ENCODE results near the gene KIAA0232.
A peak's percentile ranks its signal among the peaks of the same experiment; 100 is the strongest.

Gene KIAA0232

DNA sequence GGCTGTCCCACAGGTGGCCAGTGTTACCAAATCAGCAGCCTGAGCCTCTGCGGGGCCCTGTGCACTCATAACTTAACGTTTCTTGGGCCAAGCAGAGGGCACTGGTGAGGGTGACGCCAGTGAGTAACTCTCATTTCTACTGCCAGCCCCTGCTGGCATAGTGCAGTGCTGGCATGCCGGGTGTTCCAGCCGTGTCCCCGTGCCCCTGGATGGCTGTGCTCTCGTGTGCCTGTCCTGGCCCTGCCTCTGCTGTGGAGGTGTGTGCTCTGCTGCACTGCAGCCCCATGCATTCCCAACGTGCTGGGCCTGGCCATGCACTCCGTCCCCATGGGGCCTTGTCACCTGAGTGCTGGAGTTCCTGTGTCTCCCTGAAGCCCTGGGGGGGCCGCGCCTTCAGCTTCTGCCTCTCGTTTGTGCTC lies 141.8 kb downstream of the KIAA0232 start:
- Histone ChIP-seq H3K4me3 (no peak overlapping the region), H3K4me1 (peaks cover 0 to 11% (median 3%) of the 10 kb centered on the region in 4 donors), H3K27me3 (no peaks in the 10 kb centered on the region), H3K36me3 (peaks cover 17 to 30% (median 28%) of the 10 kb centered on the region in 3 donors), H3K9me3 (no peaks in the 10 kb centered on the region), H3K27ac (no peak overlapping the region)
- no peak for DNase-seq
- intact Hi-C loops (cut with DNase I; ENCODE audit: low total_unique reads), result no loop called here
- TF ChIP-seq, protein P1, sequence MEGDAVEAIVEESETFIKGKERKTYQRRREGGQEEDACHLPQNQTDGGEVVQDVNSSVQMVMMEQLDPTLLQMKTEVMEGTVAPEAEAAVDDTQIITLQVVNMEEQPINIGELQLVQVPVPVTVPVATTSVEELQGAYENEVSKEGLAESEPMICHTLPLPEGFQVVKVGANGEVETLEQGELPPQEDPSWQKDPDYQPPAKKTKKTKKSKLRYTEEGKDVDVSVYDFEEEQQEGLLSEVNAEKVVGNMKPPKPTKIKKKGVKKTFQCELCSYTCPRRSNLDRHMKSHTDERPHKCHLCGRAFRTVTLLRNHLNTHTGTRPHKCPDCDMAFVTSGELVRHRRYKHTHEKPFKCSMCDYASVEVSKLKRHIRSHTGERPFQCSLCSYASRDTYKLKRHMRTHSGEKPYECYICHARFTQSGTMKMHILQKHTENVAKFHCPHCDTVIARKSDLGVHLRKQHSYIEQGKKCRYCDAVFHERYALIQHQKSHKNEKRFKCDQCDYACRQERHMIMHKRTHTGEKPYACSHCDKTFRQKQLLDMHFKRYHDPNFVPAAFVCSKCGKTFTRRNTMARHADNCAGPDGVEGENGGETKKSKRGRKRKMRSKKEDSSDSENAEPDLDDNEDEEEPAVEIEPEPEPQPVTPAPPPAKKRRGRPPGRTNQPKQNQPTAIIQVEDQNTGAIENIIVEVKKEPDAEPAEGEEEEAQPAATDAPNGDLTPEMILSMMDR (IDR thresholded peaks at IDR 0.05), result no peak

DNA sequence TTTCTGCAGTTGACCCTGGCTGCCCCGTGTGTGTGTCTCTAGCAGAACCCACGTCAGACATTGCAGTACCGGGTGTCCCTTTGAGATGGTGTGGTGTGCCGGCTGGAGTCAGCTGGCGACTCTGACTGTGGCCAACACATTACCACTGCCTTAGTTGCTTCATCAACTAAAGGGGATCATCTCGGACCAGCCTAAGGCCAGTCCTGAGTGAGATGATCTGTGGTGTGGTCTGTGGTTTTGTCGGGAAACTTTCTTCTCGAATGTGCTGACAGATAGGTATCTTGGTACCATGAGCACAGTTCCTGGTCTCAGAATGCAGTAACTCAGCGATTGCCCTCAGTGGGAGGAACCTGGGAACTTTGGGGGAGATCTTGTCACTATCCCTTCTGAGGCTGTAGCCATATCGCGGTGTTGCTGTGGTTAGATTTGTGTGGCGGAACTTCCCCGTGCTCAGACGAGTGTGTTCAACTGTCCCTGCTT lies 142.9 kb downstream of the KIAA0232 start:
- Histone ChIP-seq H3K4me3 (no peak overlapping the region), H3K27ac (no peak overlapping the region), H3K9me3 (no peaks in the 10 kb centered on the region), H3K4me1 (peaks cover 0 to 7% (median 3%) of the 10 kb centered on the region in 4 donors), H3K36me3 (peaks cover 17 to 30% (median 28%) of the 10 kb centered on the region in 3 donors), H3K27me3 (no peaks in the 10 kb centered on the region)
- TF ChIP-seq, protein P1 (IDR thresholded peaks at IDR 0.05), result no peak
- intact Hi-C loops (cut with DNase I; ENCODE audit: low total_unique reads), result no loop called here
- peak in 1 of 2 donors; percentile 66 for DNase-seq

DNA sequence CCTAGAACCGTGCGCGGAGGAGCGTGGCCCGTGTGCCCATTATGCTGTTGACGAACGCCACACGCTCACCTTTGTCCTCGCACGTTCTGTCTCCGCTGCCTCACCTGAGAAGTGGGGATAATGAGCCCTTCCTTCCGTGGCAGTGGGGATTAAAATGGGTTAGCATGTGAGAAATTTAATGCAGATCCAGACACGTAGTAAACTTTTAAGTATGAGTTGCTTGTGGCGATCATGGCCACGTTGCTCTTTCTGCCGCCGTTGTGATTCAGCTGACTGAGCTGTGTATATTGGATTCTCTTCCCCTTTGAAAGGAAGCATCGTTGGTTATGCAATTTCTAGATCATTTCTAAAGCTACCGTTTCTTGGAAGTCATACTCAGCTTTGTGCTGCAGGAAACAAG lies 143.6 kb downstream of the KIAA0232 start:
- TF ChIP-seq, protein P1 (IDR thresholded peaks at IDR 0.05), result no peak
- H3K27me3 ChIP-seq, result no peaks in the 10 kb centered on the region
- no peaks in the 10 kb centered on the region for H3K9me3 ChIP-seq
- peaks cover 0 to 7% (median 3%) of the 10 kb centered on the region in 4 donors for H3K4me1 ChIP-seq
- intact Hi-C loops (cut with DNase I; ENCODE audit: low total_unique reads), result no loop called here
- no peak overlapping the region for H3K27ac ChIP-seq
- H3K36me3 ChIP-seq, result peaks cover 17 to 30% (median 28%) of the 10 kb centered on the region in 3 donors
- H3K4me3 ChIP-seq, result no peak overlapping the region
- DNase-seq, result no peak

DNA sequence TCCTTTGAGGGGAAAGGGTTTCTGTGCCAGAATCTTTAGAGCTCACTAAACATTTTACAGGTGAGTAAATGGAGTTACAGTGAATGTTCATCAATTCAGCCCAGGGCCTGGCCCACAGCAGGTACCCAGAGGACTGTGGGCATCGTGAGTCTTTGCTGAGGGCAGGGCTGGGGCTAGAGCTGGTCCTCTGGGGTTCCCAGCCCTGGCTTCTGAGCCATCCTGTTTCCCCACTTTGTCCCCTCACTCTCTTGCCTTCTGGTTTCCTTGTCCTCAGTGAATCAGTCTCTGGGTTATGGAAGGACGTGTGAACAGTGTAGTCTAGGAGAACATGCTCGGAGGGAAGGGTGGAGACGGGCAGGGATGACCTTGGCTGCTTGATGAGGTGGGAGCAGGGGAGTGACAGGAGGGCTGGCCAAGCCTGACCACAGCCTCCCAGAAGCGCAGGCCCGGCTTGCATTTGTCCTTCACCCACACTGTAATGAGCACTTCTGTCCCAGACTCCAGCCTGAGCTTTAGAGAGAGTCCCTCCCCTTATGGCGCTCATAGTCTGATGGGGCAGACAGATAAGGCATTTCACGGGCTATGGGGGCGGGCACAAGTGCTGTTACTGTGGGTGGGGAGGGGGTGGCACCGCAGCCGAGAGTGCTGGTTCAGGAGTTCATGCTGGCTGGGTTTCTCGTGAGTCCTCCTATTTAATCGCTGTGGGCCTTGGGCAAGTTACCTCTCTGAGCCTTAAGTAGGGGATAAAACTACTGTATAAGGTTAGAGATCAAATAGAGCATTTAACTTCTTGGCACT lies 144.4 kb downstream of the KIAA0232 start:
- H3K27me3 ChIP-seq, result no peaks in the 10 kb centered on the region
- TF ChIP-seq, protein P1 (IDR thresholded peaks at IDR 0.05), result no peak
- no peak overlapping the region for H3K27ac ChIP-seq
- no peak overlapping the region for H3K4me3 ChIP-seq
- H3K4me1 ChIP-seq, result peaks cover 0 to 7% (median 3%) of the 10 kb centered on the region in 4 donors
- intact Hi-C loops (cut with DNase I; ENCODE audit: low total_unique reads), result no loop called here
- no peaks in the 10 kb centered on the region for H3K9me3 ChIP-seq
- peak in 1 of 2 donors; percentile 69 for DNase-seq
- H3K36me3 ChIP-seq, result peaks cover 17 to 30% (median 28%) of the 10 kb centered on the region in 3 donors

DNA sequence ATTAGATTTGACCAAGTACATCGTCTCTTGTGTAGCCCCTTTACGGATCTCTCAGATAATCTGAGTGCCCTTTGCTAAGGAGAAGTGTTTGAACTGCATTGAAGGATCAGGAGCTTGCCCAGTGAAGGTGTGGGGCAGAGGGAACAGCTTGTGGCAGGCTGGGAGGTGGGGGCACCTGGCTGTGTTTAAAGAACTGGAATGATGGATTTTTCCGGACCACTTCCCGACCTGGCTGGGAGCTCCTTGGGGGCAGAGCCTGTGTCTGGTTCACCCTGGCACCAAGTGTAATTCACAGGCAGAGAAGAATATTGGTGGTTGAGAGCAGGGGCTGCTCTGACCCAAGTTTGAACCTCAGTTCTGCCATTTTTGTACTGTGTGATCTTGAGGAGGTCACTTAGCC lies 145.6 kb downstream of the KIAA0232 start:
- Histone ChIP-seq H3K9me3 (no peaks in the 10 kb centered on the region), H3K27me3 (no peaks in the 10 kb centered on the region), H3K4me1 (peaks cover 0 to 7% (median 3%) of the 10 kb centered on the region in 4 donors), H3K36me3 (peaks cover 17 to 30% (median 28%) of the 10 kb centered on the region in 3 donors), H3K27ac (no peak overlapping the region), H3K4me3 (no peak overlapping the region)
- intact Hi-C loops (cut with DNase I; ENCODE audit: low total_unique reads), result no loop called here
- no peak for DNase-seq
- TF ChIP-seq, protein P1 (IDR thresholded peaks at IDR 0.05), result no peak

All from tibial artery (tissue), 4 donors.